ENCODE measurements around the gene ACVRL1. TPM values are rescaled to one million over a fixed set of nuclear protein-coding genes. Genes with fewer than 3 reads are reported as not detected.

ACVRL1 gene
- polyA plus RNA-seq, 3 donors: 29.9 to 37.0 (median 31.1) TPM

DNA sequence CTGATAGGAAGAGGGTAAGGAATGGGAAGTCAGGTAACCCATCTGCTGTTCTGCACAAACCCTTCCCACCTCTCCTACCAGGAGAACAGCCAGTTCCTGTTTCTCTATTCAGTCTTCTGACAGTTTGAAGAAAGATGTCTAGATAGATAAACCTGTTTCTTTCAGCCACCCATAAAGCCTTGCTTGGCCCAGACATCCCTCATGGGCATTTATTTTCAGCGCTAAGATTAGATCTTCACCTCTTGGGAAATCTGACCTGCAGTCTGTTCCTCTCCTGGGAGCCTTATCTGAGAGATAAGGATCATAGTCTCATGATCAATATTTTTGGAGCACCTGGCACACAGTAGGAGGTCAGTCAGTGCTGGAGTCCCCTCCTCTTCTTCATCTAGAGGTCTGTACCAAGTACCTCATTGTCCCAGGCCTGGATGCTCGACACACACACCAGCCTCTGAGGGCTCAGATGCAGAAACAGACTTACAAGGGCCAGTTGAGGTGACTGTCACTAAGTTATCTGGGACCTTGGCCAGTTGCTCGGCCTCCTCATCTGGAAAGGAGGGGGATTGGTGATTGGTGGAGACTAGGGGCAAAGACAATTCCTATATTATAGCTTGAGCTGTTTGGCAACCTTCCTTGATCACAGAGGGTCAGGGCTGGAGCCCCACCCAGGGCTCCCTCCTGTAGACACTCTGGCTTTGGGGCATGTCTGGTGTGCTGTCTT lies 18.2 kb downstream of the ACVRL1 start:
- DNase-seq (ENCODE audit: extremely low read depth in 1 of 11, low read depth in 9 of 11, low spot score in 4 of 11): no peak

DNA sequence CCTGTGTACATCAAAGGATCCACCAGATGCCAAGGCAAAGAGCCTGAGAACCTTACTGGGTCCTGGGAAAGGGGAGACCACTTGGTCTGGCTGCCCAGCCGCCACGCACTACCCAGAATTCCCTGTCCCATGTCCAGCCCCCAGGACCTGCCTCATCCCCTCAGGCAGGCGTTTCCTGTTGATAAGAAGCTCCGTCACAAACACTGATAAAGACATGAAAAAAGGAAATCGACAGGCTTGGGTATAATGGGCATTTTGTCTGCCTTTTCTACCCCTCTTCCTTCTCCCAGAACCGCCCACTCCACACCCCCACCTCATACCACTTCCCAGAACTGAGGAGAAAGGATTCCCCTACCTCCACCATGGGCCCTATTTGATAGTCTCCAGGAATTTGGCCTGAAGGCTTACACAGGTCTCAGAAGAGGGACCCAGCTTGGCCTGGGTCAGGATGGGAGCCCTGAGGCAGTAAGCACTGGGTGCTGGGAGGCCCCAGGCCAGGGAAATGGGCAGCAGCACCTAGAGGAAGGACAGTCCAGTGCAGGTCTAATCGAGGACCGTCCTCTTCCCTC lies 18.8 kb downstream of the ACVRL1 start:
- no peak for DNase-seq (ENCODE audit: extremely low read depth in 1 of 11, low read depth in 9 of 11, low spot score in 4 of 11)

DNA sequence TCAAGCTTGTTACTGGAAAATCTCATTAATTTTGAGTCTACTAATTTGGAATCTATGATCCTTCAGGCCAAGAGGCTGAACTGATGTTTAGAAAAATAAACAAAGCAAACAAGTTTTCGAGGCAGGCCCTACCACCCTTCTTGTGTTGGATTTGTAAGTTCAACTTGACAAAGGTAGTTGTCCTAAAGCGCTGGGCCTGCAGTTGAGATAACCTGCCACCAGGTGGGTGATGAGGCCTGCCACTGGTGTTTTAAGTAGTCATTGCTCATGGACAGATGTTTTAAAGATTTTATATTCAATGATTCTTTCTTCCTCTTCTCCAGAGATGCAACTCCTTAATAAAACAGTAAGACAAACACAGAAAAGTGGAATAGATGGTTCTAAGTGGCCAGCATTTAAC lies 19.4 kb downstream of the ACVRL1 start:
- DNase-seq (ENCODE audit: extremely low read depth in 1 of 11, low read depth in 9 of 11, low spot score in 4 of 11): no peak

DNA sequence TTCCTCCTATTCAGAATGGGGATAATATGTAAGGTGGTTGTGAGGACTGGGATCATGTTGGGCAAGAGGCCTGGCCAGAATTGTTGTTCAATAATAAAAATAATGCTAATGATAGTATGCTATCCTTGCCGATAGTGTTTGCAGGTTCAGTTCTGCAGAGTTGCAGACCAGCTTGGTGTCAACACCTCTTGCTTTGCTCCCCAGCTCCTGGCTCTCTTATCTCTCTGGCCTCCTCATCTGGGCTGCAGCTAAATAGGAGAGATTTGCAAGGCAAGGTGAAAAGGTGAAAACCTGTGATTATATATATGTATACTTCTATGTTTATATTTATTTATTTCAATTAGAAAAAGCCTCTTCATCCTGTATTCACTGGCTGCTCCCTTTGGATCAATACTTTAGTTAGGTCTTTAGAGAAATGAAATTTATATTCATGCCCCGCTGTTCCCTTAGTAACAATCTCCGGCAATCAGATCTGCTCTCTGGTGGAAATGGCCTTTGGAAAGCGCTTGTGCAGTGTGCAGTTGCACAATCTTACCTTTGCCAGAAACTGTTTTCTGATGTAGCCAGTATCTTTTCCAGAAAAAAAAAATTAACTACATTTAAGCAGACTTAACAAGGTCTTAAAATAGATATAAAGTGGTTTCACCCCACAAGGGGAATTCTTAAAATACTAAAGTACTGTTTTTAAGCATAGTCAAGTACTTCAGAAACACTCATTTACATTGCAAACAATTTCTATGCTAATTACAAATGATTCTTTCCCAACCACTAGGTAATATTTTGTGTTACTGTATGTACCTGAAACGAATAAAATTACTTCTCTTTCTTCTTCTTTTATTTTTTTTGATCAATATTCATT lies 25.1 kb downstream of the ACVRL1 start:
- no peak for DNase-seq (ENCODE audit: extremely low read depth in 1 of 11, low read depth in 9 of 11, low spot score in 4 of 11)

DNA sequence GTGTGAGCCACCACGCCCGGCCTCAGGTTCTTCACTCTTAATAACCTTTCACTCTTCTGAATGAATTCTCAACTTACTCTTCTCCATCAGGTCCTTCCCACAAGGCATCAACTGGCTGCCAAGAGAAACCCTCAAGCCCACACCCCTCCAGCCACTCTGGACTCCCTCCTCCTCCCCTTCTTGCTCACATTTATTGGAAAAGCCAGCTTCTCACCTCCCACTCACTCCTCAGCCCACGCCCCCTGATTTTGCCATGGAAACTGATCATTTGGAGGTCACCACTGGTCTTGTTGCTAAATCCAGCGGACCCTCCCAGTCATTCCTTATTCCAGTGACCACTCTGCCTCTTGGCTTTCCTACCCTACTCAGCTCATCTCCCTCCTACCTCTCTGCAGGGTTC lies 26.8 kb downstream of the ACVRL1 start:
- DNase-seq (ENCODE audit: extremely low read depth in 1 of 11, low read depth in 9 of 11, low spot score in 4 of 11): no peak

DNA sequence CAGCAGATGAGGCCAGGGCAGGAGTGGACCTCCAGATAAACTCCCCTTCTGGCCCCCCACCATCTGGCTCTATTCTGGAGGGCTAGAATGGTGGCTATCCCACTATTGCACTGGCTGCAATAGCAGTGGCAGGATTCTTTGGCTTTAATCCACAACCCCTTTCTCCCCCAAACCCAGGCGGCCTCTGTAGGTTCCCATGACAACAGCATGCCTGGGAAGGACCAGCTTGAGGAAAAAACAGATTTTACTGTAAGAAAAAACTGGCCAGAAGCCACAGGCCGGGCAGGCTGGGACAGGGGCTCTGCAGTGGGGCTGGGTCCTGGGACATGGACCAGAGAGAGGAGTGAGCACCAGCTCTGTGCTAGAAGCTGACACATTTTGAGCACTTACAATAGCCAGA lies 30.6 kb downstream of the ACVRL1 start:
- DNase-seq (ENCODE audit: extremely low read depth in 1 of 11, low read depth in 9 of 11, low spot score in 4 of 11): no peak

DNA sequence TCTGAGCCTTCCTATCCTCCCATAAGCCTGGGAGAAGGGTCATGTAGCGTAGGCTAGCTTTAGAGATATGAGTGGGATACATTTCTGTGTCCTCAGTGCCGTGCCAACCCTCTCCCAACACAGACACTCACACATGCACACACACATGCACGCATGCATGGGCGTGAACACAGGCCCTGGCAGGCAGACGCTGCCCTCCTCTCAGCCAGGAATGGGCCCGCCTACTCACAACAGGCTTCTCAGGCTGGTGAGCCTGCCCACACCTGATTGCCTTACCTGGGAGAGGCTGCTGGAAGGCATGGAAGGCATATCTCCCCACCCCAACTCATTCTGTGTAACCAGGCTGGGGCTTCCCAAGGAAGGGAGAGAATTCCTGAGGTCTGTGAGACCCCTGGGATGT lies 31.4 kb downstream of the ACVRL1 start:
- no peak for DNase-seq (ENCODE audit: extremely low read depth in 1 of 11, low read depth in 9 of 11, low spot score in 4 of 11)

DNA sequence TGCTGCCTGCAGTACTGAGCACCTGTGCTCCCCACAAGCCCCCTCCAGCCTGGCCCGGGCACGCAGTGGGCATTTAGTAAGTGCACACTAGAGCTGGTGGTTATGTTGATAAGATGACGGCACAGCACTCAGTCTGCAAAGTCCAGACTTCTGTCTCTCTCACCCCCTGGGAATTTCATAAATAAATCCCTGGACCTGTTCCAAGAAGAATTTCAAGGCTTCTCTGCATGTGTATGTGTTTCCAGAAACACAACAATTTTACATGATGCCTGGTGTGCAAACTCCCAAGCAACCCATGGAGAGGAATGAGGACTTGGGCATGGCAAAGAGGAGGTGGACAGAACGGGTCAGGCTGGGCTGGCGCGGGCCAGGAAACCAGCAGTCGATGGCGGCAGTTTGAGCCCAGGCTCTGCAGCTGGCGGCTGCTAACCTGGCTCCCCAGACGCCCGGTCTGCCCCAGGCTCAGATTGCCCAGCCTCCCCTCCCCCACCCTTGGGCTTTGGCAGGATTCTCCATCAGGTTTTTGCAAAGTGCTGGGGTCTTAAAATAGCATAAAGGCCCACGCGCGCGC lies 33.8 kb downstream of the ACVRL1 start:
- no peak for DNase-seq (ENCODE audit: extremely low read depth in 1 of 11, low read depth in 9 of 11, low spot score in 4 of 11)

DNA sequence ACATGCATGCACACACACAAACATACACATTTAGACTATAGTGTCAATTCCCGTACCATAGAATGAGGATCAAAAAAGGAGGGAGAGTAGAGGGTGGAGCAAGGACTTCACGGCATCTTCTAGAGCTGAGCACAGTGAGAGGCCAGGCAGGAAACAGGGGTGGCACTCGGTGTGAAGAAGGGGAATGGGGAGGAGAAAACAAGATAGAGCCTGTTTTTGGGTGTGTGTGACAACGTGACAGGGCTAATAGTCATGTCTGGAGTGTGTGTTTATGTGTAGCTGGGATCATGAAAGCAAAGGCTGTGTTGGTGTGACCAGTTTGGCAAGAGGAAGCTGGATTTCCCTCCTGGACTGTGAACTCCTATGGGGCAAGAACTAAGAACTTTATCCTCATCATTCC lies 34.3 kb downstream of the ACVRL1 start:
- DNase-seq (ENCODE audit: extremely low read depth in 1 of 11, low read depth in 9 of 11, low spot score in 4 of 11): no peak

DNA sequence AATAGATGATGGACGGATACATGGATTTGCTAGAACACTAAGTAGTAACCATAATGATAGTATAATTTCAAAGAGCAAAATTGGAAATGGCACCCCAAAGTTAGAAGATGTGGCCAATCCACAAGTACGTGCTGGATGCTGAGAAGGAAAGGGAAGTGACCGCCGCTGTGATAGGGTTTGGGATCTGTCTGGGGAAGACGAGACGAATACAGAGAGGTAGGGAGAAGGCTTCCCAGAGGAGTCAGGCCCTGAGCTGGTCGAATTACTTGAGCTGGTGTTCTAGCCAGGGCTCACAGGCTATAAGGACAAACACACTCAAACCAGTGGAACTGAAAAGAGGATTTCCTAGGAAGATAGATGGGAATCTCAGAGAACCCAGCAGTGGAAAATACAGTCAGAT lies 34.8 kb downstream of the ACVRL1 start:
- no peak for DNase-seq (ENCODE audit: extremely low read depth in 1 of 11, low read depth in 9 of 11, low spot score in 4 of 11)

DNA sequence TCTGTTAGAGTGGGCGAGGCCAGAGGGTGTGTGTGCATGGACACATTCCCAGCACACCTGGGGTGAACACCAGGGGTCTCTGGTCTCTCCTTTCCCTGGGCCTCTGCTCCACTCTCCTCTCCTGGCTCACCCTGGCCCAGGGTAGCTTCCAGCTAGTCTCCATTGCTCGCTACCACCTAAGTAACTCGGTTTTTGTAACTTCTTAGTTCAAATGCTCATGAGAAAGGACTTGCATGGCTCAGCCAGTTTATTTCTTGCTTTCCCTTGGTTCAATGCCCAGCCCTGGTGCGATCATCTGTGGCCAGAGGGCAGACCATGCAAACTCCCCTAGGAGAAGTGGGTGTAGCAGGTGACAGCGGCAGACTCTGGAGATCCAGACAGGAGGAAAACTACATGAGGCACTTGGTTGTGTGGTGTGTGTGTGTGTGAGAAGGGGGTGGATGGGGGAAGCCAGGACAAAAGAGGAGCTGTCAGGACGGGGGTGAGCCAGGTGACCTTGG lies 35.2 kb downstream of the ACVRL1 start:
- no peak for DNase-seq (ENCODE audit: extremely low read depth in 1 of 11, low read depth in 9 of 11, low spot score in 4 of 11)

DNA sequence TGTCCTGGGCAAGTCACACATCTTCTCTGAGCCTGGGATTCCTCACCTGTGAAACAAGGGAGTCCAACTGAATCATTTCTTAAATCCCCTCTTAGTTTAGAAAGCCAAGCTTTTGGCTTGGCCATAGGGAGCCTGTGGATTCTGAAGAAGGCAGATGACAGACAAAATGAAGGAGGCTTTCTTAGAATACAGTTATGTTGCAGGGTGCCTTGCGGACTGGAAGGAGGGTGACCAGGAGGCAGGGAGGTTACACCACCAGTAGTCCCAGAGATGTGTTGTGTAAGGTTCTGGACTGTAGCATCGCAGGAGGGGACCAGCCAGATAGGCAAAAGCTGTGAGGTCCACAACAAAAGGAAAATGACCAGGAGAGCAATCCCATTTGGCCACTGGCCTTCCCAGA lies 36.0 kb downstream of the ACVRL1 start:
- DNase-seq (ENCODE audit: extremely low read depth in 1 of 11, low read depth in 9 of 11, low spot score in 4 of 11): no peak

DNA sequence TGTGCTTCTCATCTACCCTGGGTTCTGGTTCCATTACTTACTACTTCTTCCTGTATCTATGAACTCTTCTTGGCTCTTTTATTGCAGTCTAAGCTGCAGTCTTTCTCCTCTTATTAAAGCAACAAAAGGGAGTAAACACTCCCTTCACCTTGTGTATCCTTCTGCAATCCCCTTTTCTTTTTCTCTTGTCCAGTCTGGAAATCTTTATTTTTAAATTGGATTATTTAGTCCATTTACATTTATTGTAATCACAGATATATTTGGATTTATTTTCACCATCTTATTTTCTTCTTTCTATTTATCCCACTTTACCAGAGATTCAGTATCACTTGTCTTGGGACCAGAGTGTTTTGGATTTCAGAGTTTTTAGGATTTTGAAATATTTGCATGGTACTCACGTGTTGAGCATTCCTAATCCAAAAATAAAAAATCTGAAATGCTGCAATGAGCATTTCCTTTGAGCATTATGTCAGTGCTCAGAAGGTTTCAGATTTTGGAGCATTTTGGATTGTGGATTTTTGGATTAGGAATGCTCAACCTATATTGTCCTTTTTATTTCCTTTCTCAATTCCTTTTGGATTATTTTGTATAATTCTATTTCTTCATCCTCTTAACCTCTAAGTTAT lies 37.4 kb downstream of the ACVRL1 start:
- DNase-seq (ENCODE audit: extremely low read depth in 1 of 11, low read depth in 9 of 11, low spot score in 4 of 11): no peak

DNA sequence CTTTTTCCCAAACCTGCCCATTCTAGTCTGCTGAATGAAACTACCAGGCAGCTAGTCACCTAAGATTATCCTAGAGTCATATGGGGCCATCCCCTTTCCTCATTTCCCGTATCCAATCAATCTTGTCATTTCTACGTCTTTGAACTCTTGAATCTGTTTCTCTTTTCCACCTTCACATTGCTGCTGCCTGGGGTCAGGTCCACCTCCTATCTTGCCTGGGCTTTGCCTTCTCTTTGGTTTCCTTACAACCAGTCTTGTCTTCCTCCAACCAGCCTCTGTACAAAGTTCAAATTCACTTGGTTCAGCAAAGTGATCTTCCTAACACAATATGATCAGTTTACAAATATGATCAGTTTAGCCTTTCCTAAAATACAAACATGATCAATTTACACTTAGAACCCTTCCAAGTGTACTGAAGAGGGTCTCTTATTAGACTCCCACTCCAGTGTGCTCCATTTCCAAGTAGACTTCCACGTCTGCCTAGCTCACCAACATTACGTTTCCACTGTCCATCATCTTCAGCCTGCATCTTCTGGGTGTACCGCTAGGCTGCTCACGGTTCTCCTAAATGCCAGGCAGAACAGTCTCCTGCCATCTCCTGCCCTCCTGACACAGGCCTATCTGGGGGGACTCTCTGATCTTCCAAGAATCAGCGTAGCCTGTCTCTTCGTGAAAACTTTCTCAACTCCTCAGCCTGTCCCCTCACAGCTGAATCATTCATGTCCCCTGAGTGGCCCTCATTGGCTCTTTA lies 40.1 kb downstream of the ACVRL1 start:
- no peak for DNase-seq (ENCODE audit: extremely low read depth in 1 of 11, low read depth in 9 of 11, low spot score in 4 of 11)

DNA sequence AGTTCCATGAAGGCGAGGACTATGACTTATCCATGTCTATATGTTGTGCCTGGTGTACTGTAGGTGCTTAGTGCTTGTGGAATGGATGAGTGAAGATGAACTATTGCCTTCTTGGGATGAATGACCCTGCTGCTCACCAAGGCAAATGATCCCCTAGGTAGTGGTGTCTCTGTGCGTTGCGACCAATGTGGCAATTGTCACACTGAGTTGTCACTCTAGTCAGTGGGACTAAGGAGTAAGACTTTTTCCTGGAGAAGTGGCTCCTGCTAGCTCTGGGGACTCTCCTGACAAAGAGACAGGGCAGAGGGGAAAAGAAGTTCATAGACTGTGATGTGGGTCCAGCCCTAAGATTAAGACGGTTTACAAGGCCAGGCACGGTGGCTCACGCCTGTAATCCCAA lies 40.8 kb downstream of the ACVRL1 start:
- no peak for DNase-seq (ENCODE audit: extremely low read depth in 1 of 11, low read depth in 9 of 11, low spot score in 4 of 11)

DNA sequence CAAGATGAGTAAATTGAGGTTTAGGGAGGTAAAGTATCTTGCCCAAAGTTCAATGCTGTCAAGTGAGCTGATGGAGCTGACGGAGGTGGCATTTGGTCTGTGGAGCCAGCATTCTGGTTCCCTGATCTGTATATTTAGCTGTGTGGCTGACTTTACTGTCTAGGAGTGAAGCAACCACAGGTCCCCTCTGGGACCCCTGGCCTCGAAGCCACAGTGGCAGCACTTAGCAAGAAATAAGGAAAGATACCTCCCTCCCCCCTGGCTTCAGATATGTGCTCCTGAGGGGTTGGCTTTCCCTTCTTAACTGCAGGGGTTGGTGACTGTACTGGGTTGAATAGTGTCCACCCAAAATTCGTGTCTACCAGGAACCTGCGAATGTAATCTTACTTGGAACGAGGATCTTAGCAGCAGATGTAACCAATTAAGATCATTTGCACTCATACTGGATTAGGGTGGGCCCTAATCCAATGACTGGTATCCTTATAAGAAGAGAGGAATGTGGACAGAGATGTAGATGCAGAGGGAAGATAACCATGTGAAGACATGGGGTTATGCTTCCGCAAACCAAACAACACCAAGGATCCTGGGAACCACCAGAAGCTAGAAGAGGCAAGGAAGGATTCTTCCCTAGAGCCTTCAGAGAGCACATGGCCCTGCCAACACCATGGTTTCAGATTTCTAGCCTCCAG lies 42.2 kb downstream of the ACVRL1 start:
- no peak for DNase-seq (ENCODE audit: extremely low read depth in 1 of 11, low read depth in 9 of 11, low spot score in 4 of 11)

DNA sequence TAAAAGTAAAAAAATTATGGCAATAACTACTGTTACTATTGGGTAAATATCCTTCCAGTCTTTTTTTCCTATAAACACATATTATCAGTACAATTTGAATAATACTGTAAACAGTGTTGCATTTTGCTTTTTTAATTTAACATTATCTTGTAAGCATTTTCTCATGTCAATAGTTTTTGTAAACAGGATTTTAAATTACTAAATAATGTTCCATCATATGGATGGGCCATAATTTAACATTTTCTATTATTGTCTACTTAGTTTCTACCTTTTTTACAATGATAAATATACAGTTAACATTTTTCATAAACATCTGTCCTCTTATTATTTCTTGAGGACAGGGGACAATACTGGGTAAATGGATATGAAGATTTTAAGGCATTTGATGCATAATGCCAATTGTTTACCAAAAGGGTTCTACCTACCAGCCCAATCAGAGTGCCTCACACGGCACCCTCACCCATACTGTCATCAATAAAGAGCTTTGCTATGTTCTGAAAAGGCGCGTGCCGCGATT lies 43.4 kb downstream of the ACVRL1 start:
- no peak for DNase-seq (ENCODE audit: extremely low read depth in 1 of 11, low read depth in 9 of 11, low spot score in 4 of 11)
